ENCODE results near the gene TNFRSF9. TPM values are rescaled to one million over a fixed set of nuclear protein-coding genes. Genes with fewer than 3 reads are reported as not detected.
"Not testable (repeated sequence)": the region's sequence is repeated elsewhere in the genome, so short reads cannot be mapped to it uniquely, and the experiment has no call there.

TNFRSF9 gene
- polyA plus RNA-seq, 1 of the 3 experiments (the other 2 are of a cell fraction): 2.9 TPM

GRCh38 chr1:7967196-7967595 is 26.6 kb upstream of the TNFRSF9 start (continued):
- TF ChIP-seq, protein P1, sequence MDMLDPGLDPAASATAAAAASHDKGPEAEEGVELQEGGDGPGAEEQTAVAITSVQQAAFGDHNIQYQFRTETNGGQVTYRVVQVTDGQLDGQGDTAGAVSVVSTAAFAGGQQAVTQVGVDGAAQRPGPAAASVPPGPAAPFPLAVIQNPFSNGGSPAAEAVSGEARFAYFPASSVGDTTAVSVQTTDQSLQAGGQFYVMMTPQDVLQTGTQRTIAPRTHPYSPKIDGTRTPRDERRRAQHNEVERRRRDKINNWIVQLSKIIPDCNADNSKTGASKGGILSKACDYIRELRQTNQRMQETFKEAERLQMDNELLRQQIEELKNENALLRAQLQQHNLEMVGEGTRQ (IDR thresholded peaks at IDR 0.05; ENCODE audit: borderline replicate concordance, low read depth, low read length): no peak
- TF ChIP-seq RFX5 (IDR thresholded peaks at IDR 0.05; ENCODE audit: low read length) (no peak), RAD21 (IDR thresholded peaks at IDR 0.05; ENCODE audit: low read length) (no peak)

DNA sequence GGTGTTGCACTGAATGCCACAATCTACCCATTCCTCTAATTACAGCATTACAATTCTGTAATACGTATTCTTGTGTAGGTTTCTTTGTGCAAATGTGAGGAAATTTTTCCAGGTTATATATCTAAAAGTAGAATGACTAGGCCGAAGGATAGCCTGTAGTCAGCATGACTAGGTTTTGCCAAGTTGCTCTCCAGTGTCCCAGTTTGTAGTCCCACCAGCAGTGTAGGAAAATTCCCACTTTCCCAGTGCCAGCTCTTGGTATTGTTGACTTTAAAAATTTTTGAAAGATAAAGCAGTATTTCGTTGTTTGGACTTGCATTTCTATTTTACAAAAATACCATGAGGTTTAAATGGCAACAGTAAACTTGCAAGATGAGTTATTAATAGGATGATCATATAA is 23.8 kb upstream of the TNFRSF9 start:
- H3K9me2 ChIP-seq: no peaks in the 10 kb centered on the region
- H3K27ac ChIP-seq (ENCODE audit: low read depth in 2 of 2, low read length in 1 of 2): no peak overlapping the region
- no peak overlapping the region; the same call in 1 of the 2 replicates for H3K4me2 ChIP-seq
- ChIA-PET POLR2A (interaction anchor here (0.6 kb wide), 1 partner anchor 124 kb away, joined by 4 read pairs; no protein-coding TSS in a partner anchor), CTCF (interaction anchor here (0.9 to 1.2 kb wide), 2 partner anchors 11 to 296 kb away, joined by 3 to 7 read pairs; no protein-coding TSS in a partner anchor)
- no peak overlapping the region for H3K9ac ChIP-seq
- H3K4me1 ChIP-seq (ENCODE audit: control insufficient read depth in 1 of 2, insufficient read depth in 2 of 2, low read depth in 1 of 2, low read length in 1 of 2): peaks cover 0 to 4% of the 10 kb centered on the region in 2 experiments; a peak in 2 of 4 replicates
- H3K27me3 ChIP-seq (ENCODE audit: insufficient read depth): no peaks in the 10 kb centered on the region
- TF ChIP-seq, protein P2, sequence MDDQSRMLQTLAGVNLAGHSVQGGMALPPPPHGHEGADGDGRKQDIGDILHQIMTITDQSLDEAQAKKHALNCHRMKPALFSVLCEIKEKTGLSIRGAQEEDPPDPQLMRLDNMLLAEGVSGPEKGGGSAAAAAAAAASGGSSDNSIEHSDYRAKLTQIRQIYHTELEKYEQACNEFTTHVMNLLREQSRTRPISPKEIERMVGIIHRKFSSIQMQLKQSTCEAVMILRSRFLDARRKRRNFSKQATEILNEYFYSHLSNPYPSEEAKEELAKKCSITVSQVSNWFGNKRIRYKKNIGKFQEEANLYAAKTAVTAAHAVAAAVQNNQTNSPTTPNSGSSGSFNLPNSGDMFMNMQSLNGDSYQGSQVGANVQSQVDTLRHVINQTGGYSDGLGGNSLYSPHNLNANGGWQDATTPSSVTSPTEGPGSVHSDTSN (IDR thresholded peaks at IDR 0.05): no peak
- peaks cover 72% of the 10 kb centered on the region for H3K79me2 ChIP-seq (ENCODE audit: insufficient read depth)
- peaks cover 8% of the 10 kb centered on the region for H3F3A ChIP-seq (replicated peaks; ENCODE audit: insufficient read depth)
- DNase-seq: no peak
- WGBS (ENCODE audit: low lambda C conversion rate): 97% methylated on average over 3 of the region's 3 CpGs
- no peak overlapping the region for H3K4me3 ChIP-seq (ENCODE audit: low read depth in 2 of 2, low read length in 1 of 2)
- 0 out of 2 replicates have a peak, but pooled peaks cover 8% of the 10 kb centered on the region for H4K20me1 ChIP-seq (ENCODE audit: insufficient read depth)
- peaks cover 40 to 48% of the 10 kb centered on the region in 2 experiments for H3K36me3 ChIP-seq (replicated peaks in 1 of 2; ENCODE audit: control insufficient read depth in 1 of 2, insufficient read depth in 2 of 2, low read length in 1 of 2)
- no peaks in the 10 kb centered on the region for H3K9me3 ChIP-seq
- no peak overlapping the region for H2AFZ ChIP-seq (ENCODE audit: low read depth)

- not testable (repeated sequence) for DNase-seq; H3K4me2 ChIP-seq; H3K9ac ChIP-seq; H4K20me1 ChIP-seq (ENCODE audit: insufficient read depth); H3K9me3 ChIP-seq; H3K4me1 ChIP-seq (ENCODE audit: control insufficient read depth in 1 of 2, insufficient read depth in 2 of 2, low read depth in 1 of 2, low read length in 1 of 2); H3K27me3 ChIP-seq (ENCODE audit: insufficient read depth); H2AFZ ChIP-seq (ENCODE audit: low read depth); H3K27ac ChIP-seq (ENCODE audit: low read depth in 2 of 2, low read length in 1 of 2); H3K4me3 ChIP-seq (ENCODE audit: low read depth in 2 of 2, low read length in 1 of 2); H3K9me2 ChIP-seq; H3F3A ChIP-seq (replicated peaks; ENCODE audit: insufficient read depth)
- POLR2A ChIA-PET: interaction anchor here (0.7 kb wide), 1 partner anchor 15 kb away, joined by 3 read pairs; no protein-coding TSS in a partner anchor
- 89% methylated on average over 7 of the region's 7 CpGs for whole genome bisulfite sequencing (ENCODE audit: low lambda C conversion rate)
- CTCF ChIA-PET: interaction anchor here (1.2 to 3.1 kb wide), 2 partner anchors 12 kb away, joined by 7 to 17 read pairs; no protein-coding TSS in a partner anchor
- Histone ChIP-seq H3K36me3 (replicated peaks in 1 of 2; ENCODE audit: control insufficient read depth in 1 of 2, insufficient read depth in 2 of 2, low read length in 1 of 2) (peaks cover 35 to 43% of the 10 kb centered on the region in 2 experiments), H3K79me2 (ENCODE audit: insufficient read depth) (peaks cover 69% of the 10 kb centered on the region)
Measured at GRCh38 chr1:7963841-7964240, 23.2 kb upstream of the TNFRSF9 start.

DNA sequence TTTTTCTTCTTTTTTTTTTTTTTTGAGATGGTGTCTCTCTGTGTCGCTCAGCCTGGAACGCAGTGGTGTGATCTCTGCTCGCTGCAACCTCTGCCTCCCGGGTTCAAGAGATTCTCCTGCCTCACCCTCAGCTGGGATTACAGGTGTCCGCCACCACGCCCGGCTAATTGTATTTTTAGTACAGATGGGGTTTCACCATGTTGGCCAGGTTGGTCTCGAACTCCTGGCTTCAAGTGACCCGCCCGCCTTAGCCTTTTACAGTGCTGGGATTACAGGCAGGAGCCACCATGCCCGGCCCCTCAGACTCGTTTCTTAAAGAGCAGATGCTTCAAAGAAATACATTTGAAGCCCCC is 22.7 kb upstream of the TNFRSF9 start:
- H3F3A ChIP-seq (replicated peaks; ENCODE audit: insufficient read depth); H3K9ac ChIP-seq; H3K4me2 ChIP-seq; H2AFZ ChIP-seq (ENCODE audit: low read depth); H3K9me2 ChIP-seq; DNase-seq; POLR2A ChIA-PET; H3K27me3 ChIP-seq (ENCODE audit: insufficient read depth); H3K4me3 ChIP-seq (ENCODE audit: low read depth in 2 of 2, low read length in 1 of 2); H3K27ac ChIP-seq (ENCODE audit: low read depth in 2 of 2, low read length in 1 of 2); H3K4me1 ChIP-seq (ENCODE audit: control insufficient read depth in 1 of 2, insufficient read depth in 2 of 2, low read depth in 1 of 2, low read length in 1 of 2); H4K20me1 ChIP-seq (ENCODE audit: insufficient read depth); H3K9me3 ChIP-seq: not testable (repeated sequence)
- CTCF ChIA-PET: interaction anchor here (0.9 to 3.1 kb wide), 2 partner anchors 12 to 20 kb away, joined by 4 to 17 read pairs; no protein-coding TSS in a partner anchor
- H3K79me2 ChIP-seq (ENCODE audit: insufficient read depth): peaks cover 65% of the 10 kb centered on the region
- peaks cover 34 to 40% of the 10 kb centered on the region in 2 experiments for H3K36me3 ChIP-seq (replicated peaks in 1 of 2; ENCODE audit: control insufficient read depth in 1 of 2, insufficient read depth in 2 of 2, low read length in 1 of 2)
- WGBS (ENCODE audit: low lambda C conversion rate): 93% methylated on average over 12 of the region's 12 CpGs
